ENCODE results near the gene DNAH17.

GRCh38 chr17:78392295-78392694, 184.9 kb downstream of the DNAH17 start:
- TF ChIP-seq, protein P1, sequence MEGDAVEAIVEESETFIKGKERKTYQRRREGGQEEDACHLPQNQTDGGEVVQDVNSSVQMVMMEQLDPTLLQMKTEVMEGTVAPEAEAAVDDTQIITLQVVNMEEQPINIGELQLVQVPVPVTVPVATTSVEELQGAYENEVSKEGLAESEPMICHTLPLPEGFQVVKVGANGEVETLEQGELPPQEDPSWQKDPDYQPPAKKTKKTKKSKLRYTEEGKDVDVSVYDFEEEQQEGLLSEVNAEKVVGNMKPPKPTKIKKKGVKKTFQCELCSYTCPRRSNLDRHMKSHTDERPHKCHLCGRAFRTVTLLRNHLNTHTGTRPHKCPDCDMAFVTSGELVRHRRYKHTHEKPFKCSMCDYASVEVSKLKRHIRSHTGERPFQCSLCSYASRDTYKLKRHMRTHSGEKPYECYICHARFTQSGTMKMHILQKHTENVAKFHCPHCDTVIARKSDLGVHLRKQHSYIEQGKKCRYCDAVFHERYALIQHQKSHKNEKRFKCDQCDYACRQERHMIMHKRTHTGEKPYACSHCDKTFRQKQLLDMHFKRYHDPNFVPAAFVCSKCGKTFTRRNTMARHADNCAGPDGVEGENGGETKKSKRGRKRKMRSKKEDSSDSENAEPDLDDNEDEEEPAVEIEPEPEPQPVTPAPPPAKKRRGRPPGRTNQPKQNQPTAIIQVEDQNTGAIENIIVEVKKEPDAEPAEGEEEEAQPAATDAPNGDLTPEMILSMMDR (IDR thresholded peaks at IDR 0.05; ENCODE audit: low read depth, low read length, poor library complexity, severe bottlenecking) = no peak
- no peak for TF ChIP-seq EZH2phosphoT487 (IDR thresholded peaks at IDR 0.05; ENCODE audit: borderline replicate concordance, low read length)

Measured in DOHH2 (cell line).